Mesenteric fat pad (tissue), 1 donor: ENCODE results near the gene ICAM5. TPM values are rescaled to one million over a fixed set of nuclear protein-coding genes. Genes with fewer than 3 reads are reported as not detected.
A peak's percentile ranks its signal among the peaks of the same experiment; 100 is the strongest.
"Not testable (repeated sequence)": the region's sequence is repeated elsewhere in the genome, so short reads cannot be mapped to it uniquely, and the experiment has no call there.

Experiments used
- DNase-seq: peaks from one replicate; pipeline ENCODE4 v3.0.0-alpha.2; 2020; ENCODE audit warnings: low spot score
- total RNA-seq: library from RNA; stranded (reverse); fragmentation: NEBNext Ultra II Directional; extraction: Animal tissue kit (Norgen Biotek cat#: 25700); gene quantifications from one replicate; pipeline ENCODE4 v1.2.1, GENCODE V29; 2021
- donor health status: DM: yes; HTN: yes; CAD: no.

ICAM5 gene
- total RNA-seq, 1 donor from 2014 or later = 1.2 TPM

GRCh38 chr19:10317857-10318462 lies 28.2 kb downstream of the ICAM5 start:
- peak; percentile 73 for DNase-seq

DNA sequence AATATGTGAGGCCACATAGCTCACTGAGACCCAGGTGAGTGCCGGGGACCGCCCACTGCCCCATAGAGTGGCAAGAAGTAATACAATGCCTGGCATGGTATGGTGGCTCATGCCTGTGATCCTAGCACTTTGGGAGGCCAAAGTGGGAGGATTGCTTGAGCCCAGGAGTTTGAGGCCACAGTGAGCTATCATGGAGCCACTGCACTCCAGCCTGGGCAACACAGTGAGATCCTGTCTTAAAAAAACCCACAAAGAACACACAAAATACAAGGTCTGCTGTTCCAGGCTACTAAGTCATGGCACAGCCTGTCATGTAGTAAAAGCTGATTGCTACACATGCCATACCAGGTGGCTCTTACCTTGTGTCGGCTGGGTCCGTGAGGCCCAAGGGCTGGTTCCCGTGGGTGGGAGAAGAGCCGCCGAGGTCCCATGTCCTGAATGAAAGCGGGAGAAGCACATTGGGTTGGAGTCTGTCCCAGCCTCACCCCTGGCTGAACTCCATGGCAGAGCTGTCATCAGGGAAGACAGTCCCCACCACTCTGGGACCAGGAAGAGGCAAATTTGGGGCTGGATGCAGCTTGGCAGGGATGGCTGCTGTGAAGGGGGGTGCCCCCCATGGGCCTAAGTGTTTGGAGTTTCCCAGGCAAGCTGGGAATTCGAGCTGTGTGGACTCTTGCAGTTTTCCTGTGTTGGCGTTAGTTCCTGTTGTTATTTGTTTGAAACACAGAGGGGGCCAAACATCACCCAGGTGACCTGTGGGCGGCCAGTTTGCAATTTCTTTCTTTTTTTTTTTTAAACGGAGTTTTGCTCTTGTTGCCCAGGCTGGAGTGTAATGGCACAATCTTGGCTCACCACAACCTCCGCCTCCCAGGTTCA lies 29.3 kb downstream of the ICAM5 start:
- DNase-seq = peak; percentile 62

- DNase-seq = no peak
These were observed 31.1 kb downstream of the ICAM5 start for GRCh38 chr19:10320602-10321416.

GRCh38 chr19:10321417-10321797 lies 31.7 kb downstream of the ICAM5 start:
- no peak for DNase-seq

DNA sequence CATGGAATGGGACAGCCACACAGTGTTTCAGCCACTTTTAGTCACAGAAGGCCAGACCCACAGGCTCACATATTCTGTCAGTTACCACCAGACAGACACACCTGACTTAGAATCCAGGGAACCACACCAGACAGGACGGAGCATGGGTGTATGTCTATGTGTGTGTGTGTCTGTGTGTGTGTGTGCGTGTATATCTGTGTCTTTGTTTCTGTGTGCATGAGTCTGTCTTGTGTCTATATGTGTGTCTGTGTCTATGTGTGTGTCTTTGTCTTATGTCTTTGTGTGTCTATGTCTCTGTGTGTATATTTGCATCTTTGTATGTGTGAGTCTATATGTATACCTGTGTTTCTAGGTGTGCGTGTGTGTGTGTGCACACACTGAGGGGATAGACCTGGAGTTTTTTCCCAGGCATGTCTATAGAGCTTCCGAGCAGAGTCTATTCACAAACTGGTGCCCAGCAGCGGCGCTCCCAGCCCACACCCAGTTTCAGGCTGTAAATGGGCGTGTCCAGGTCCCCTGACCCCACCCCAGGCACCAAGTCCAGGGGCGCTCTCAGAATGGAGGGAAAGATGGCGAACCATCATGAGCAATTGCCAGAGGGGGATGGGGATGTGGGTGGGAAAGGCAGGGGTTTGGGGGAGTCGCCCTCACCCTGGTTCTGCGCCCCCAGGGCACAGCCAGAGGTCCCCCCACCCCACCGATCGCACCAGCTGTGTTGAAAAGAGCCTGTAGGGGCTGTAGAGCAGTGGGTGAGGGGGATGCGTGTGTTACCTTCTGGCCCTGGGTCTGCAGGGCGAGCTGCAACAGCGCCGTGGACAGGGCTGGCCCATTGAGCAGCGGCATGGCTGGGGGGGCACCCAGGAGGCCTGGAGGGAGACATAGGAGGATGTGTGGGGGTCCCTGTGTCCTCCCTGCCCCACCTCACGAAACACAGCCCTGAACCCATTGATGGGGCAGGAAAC lies 32.4 kb downstream of the ICAM5 start:
- no peak for DNase-seq

DNA sequence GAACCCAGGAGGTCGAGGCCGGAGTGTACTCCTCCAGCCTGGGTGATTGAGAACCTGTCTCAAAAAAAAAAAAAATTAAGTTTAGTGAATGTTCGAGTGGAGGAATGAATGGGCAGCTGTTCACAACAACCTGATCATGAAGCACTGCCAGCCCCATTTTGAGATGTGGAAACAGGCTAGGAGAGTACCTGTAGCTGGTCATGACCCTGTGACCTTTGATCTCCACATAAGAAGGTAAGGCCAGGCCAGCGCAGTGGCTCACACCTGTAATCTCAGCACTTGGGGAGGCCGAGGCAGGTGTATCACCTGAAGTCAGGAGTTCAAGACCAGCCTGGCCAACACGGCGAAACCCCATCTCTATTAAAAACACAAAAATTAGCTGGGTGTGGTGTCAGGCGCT lies 36.0 kb downstream of the ICAM5 start:
- DNase-seq = no peak

GRCh38 chr19:10327793-10328192 lies 38.0 kb downstream of the ICAM5 start:
- DNase-seq = no peak

GRCh38 chr19:10328558-10329429 lies 39.0 kb downstream of the ICAM5 start:
- no peak for DNase-seq

DNA sequence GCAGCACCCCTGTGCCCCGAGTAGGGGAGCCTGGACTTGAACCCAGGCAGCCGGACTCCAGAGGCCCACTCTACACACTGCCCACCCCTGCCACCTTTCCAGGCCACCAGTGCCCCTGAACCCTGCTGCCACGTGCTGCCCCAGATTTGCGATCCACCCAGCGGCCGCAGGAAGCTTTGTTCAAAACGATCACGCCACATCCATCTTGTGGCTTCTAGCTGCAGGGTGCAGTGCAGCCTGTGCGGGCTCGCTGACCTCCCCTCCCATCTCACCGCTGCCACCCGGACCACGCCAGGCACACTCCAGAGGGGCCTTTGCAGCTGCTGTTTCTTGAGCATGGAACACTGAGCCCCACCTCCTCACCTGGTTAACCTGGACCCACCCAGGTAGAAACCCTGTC lies 39.8 kb downstream of the ICAM5 start:
- no peak for DNase-seq

- no peak for DNase-seq
These were observed 42.6 kb downstream of the ICAM5 start for GRCh38 chr19:10332158-10332964.

GRCh38 chr19:10332965-10333757 lies 43.4 kb downstream of the ICAM5 start, which contains the start of gene RAVER1:
Gene RAVER1 (minus strand): TSS chr19:10333529. CDS start chr19:10333507, 22 bp downstream.
- peak; percentile 99 for DNase-seq

DNA sequence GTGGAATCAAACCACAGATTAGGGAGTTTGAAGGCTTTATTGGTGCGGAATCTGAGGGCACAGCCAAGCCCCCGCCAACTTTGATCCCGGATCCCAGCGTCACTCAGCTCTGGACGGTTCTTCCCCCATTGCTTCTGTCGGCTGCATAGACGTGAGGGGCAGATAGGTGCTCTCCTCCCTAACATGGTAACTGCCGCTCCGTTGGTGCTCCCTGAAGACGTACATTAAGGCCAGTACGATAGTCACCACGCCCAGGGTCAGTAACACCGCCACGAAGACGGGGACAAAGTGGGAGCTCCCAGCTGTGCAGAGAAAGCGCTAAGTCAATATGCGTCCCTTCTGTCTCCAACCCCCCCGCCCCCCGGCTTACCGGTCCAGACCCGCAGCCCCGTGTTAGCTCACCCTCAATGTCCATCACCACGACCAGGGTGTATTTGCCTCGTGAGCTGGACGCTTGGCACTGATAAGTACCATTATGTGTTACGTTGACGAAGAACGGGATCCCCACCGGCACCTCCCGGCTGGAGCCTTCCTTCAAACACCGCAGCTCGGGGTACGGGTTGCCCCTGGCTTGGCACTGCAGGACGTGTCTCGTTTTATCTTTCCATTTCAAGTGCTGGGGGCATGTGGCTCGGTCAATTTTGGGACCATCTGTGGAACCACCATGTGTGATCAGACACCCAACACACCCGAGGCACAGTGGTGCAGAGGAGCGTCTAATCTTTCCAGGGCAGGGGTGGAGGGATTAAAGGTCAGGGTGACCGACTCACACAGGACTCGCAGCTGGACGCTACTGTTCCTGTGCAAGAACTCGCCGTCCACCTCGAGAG lies 44.2 kb downstream of the ICAM5 start:
- DNase-seq = no peak

DNA sequence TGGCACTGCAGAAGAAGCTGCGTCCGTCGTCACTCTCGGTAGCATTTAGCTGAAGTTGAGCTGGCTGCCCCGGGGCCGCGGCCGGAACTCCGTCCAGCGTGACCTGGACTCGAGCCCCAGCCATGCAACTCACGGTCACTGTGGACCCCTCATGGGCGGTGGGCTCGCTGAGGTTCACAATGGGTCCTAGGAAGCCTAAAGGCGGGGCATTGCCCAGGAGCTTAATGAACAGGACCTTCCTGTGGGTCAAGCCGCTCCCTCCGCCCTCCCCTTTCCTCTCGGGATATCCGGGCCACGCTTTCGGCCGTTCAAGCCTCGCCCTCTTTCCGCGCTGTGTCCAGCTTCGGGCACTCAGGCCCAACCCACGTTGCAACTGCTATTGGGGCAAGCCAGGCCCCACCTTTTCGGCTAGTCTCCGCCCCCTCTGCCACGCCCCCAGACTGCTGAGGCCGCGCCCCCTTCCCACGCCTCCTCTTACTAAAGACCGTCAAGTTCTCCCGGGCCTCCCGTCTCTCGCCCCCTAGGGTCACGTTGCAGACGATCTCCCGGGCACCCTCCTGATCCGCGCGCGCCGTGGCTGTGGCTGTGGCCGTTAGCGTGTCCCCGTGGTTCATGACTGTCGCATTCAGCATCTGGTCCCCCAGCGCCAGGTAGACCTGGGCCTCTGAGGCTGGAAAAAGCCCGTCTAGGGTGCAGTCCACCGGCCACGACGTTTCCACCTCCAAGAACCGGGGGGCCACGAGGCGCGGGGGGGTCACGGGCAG lies 45.0 kb downstream of the ICAM5 start:
- DNase-seq = peak; percentile 97

- DNase-seq = no peak
These were observed 45.7 kb downstream of the ICAM5 start for GRCh38 chr19:10335352-10335985.

GRCh38 chr19:10336725-10337124 lies 47.0 kb downstream of the ICAM5 start:
- not testable (repeated sequence) for DNase-seq

DNA sequence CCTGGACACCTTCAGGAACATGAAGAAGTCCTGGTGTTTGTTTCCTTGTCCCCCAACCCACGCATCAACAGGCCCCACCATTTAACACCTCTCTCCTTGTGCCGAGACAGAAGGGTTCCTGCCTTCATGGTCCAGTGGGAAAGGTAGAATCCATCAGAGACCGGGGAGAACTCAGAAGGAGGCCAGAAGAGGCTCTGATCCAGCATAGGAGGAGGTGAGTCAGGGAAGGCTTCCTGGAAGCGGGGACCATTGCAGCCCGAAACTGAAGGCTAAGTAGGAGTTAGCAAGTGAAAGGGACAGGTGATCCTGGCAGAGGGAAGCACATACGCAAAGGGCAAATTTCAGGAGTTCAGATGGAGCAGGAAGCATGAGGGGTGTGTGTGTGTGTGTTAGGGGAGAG lies 49.2 kb downstream of the ICAM5 start:
- DNase-seq = no peak
